B cell (primary cell): Measurements from ENCODE around the gene LMX1B.

Source experiments
- EZH2 ChIP-seq: IDR thresholded peaks from 2 replicates; pipeline ENCODE4 v1.6.1; 2012; ENCODE audit warnings: borderline replicate concordance, low read depth, mild to moderate bottlenecking, moderate library complexity, low read length; ENCODE audit not compliant: insufficient read depth, poor library complexity, severe bottlenecking
- TF ChIP-seq, protein P1 (sequence below): fragments of 200-600 bp; IDR thresholded peaks from one replicate; pipeline ENCODE4 v1.8.0; 2022; ENCODE audit warnings: antibody characterized with exemption, mild to moderate bottlenecking

- TF ChIP-seq, protein P1, sequence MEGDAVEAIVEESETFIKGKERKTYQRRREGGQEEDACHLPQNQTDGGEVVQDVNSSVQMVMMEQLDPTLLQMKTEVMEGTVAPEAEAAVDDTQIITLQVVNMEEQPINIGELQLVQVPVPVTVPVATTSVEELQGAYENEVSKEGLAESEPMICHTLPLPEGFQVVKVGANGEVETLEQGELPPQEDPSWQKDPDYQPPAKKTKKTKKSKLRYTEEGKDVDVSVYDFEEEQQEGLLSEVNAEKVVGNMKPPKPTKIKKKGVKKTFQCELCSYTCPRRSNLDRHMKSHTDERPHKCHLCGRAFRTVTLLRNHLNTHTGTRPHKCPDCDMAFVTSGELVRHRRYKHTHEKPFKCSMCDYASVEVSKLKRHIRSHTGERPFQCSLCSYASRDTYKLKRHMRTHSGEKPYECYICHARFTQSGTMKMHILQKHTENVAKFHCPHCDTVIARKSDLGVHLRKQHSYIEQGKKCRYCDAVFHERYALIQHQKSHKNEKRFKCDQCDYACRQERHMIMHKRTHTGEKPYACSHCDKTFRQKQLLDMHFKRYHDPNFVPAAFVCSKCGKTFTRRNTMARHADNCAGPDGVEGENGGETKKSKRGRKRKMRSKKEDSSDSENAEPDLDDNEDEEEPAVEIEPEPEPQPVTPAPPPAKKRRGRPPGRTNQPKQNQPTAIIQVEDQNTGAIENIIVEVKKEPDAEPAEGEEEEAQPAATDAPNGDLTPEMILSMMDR, result no peak
- no peak for TF ChIP-seq EZH2
These were observed 71.3 kb downstream of the LMX1B start for GRCh38 chr9:126684965-126685465.
